ENCODE measurements around the gene NR2C1. TPM values are rescaled to one million over a fixed set of nuclear protein-coding genes. Genes with fewer than 3 reads are reported as not detected.
A peak's percentile ranks its signal among the peaks of the same experiment; 100 is the strongest.

The NR2C1 gene
- total RNA-seq, 1 donor from 2014 or later, result 22.1 TPM

DNA sequence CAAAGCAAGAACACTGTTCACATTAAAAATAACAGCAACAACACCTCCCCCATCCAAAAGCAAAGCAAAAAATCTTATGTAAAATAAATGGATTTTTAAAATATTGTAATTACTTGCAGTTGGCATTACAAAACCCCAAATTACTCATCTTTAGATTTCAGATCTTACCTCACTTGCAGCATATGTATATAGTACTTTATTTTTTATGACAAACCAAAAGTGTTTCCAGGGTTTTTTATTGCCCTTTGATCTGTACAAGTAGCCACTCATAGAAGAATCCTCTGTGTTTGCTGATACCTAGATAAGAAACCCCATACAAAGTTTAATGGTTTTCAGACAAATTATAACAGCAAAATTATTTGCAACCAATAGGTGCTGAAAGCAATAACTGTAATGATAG lies 12.2 kb upstream of the NR2C1 start:
- no peak for DNase-seq (ENCODE audit: low spot score)

DNA sequence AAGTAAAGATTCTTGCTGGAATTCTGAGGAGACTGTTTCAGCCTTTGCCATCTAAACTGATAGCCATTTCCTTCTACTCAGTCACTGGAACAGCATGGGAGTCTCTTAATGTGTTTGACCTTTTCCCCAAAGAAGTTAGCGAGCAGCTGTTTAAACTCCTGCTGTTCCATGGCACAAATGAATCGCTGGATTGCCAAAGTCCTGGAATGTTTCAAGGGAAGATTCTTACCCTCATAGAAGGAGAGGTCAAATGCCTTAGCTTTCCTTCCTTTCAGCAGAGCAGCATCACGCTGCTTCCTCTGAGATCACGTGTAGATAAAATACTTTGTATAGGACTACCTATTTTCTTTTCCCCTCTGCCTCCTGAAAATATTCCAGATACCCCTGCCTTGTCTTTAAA lies 10.5 kb upstream of the NR2C1 start:
- DNase-seq (ENCODE audit: low spot score), result peak; percentile 85

DNA sequence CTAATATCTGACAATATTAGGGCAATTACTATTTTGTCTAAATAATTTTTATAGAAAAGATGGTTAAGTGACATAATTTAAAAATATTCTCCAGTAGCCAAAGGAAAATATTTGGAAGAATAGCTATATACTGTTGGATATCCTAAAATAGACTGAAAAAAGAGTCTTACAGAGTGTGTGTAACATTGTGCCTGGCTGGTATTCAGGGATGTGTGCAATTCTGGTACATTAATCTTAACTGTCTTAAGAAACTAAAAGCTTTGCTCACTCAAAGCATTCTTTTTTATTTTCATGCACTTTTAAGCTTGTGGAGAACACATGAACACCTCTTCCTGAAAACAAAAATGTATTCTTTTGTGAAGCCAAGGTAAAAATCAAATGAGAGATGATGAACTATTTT lies 10.1 kb upstream of the NR2C1 start:
- DNase-seq (ENCODE audit: low spot score), result peak; percentile 65

DNA sequence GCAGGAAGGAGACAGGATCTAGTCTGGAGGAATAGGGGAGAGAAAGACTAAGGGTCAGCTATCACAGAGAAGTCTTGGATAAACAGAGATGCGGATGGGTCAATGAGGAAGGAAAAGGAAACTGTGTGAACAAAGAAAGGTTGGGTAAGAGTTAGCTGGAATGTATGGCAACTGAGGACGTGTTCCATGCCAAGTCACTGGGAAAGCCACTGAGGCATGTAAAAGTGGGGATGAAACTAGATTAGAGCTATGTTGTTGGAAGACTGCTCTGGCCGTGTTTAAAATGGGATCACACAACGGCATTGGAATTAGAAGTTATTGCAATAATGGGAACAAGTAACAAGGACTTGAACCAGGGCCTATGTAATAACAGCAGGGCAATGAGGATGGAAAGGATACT lies 3.9 kb upstream of the NR2C1 start:
- DNase-seq (ENCODE audit: low spot score), result no peak

DNA sequence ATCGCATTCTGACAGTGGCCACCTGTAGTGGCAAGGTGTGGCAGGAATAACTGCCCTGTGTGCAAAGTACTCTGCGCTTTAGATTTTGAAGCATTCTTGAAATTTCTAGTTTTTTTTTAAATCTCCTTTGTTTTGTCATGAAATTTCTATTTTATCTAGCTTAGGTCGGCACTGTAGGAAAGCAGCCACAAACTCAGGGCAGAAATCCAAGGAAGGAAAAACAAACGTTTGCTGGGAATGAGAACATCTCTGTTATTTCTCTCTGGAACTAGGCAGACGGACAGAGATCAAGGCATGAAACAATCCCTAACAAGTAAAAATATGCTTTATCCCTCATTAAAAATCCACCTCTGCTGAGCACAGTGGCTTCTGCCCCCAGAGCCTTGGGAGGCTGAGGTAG lies 1.3 kb upstream of the NR2C1 start:
- DNase-seq (ENCODE audit: low spot score), result peak; percentile 42

DNA sequence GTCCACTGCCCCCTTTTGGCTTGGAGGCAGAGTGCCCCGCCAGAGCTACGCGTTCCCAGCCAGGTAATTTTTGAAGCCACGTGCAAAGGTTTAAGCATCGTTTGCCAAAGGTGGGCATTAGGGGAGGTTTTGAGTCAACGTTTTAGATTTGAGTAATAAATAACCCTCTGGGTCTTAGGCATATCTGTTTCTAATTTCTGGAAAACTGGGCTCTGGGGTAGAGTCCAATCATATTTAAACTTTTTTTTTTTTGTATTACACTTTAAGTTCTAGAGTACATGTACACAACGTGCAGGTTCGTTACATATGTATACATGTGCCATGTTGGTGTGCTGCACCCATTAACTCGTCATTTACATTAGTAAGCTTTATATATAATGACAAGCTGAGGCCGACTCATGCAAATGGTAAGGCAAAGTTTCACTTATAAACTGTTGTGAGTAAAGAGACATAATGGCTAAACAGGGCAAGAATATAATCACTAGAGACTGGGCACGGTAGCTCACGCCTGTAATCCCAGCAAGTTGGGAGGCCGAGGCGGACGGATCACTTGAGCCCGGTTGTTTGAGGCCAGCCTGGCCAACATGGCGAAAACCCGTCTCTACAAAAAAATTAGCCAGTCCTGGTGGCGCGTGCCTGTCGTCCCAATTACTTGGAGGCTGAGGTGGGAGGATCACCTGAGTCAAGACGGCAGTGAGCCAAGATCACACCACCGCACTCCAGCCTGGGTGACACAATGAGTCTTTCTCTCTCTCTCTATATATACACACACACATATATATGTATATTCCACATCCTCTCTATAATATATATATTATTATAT lies 491 bp upstream of the NR2C1 start:
- DNase-seq (ENCODE audit: low spot score), result no peak

DNA sequence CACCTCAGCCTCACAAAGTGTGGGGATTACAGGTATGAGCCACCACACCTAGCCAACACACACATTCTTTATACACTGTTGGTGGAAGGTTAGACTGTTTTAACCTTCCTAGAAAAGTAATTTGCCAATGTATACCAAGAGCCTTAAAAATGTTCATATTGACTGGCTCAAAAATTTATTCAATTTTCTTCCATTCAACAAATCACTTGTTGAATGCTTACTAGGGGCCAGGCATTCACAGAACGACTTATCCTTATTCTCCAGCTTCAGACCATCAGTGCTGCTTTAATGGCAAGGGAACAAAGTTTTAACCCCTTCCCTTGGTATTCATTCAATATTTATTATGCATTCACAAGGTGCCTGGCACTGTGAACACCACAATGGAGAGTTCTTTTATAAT lies 3.0 kb downstream of the NR2C1 start:
- no peak for DNase-seq (ENCODE audit: low spot score)

DNA sequence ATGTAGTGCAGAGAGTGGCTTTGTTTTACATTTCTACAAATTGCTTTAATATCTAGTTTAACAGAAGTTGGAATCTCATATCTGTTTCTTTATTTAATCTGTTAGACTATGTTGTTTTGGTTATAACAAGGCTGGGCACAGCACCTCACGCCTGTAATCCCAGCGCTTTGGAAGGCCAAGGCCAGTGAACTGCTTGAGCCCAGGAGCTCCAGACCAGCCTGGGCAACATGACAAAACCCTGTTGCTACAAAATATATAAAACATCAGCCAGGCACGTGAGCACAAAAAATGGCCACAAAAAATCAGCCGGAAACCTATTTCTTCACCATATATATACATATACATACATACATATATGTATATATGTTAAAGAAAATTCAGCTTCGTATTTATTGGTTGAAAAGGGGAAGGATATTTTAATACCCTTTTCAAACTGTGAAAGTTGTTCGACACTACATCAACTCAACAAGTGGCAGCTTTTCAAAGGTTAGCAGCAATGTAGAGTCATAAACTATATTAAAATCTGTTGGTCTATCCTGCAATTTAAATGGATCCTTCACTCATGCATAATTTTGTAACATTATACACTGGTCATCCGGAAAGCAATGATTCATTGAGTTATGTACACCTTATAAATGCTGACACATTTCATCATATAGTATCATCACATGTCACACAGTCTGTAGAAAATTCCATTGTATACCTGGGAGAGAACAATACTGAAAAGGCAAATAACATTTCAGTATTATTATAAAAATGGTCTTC lies 7.1 kb downstream of the NR2C1 start:
- DNase-seq (ENCODE audit: low spot score), result no peak

DNA sequence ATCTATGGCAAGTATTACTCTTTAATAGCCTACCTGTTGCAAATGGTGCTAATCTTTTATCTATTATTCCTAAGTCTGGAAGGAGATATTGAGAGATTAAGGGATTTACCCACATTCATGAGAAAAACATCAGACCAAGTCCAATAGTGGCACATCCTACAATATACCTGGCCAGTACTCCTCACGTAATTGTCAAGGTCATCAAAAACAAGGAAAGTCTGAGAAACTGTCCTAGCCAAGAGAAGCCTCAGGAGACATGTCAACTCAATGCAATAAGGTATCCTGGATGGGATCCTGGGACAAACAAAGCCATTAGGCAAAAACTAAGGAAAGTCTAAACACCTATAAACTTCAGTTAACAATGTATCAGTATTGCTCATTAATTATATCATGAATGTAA lies 12.5 kb downstream of the NR2C1 start:
- DNase-seq (ENCODE audit: low spot score), result no peak

DNA sequence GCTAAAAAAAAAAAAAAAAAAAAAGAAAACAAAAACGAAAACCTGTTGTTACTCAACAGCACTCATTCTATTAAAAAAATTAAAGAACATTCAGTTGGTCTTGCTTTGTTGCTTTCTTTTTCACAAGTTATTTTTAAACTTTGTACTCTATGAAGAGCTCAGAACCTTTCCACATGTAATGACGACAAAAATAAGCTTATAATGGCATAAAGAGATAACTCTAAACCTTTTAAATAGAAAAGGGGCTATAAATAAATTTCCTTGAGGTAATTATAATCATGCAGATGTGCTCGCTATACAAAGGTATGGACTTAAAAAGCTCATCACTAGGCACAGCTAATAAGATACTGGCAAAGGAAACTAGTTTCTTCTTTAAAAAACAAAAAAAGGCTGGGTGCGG lies 13.4 kb downstream of the NR2C1 start:
- DNase-seq (ENCODE audit: low spot score), result no peak

DNA sequence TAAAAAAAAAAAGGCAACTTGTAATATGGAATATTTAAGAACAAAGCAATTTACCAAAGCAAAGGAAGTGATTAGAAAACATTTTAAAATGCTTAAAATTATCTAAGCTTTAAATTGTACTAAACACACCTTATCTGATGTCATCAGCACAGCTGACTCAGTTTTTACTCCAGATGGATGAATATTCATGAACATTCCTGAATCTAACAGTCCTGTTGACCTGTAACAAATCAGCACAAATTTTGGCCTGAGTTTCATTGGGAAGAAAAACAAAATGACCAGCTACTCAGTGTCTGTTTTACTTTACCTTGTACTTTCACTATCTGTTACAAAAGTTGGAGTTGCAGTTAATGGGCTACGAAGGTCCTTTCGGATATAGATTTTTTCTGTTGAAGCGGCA lies 16.0 kb downstream of the NR2C1 start:
- no peak for DNase-seq (ENCODE audit: low spot score)

DNA sequence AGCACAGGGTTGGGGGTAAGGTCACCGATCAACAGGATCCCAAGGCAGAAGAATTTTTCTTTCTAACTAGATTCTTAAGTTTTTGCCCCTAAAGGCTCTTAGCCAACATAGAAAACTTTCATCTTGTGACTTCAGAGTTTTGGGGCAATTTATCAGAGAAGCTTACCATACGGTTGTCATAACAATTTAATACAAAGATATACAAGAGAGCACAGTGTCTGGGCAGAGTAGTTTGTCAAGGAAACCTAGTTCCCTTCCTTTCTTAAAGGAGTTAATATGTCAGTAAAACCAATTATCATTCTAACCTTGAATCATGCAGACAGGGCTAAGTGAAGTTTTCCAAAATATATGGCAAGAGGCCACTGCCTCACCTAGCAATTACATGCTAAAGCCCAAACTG lies 18.4 kb downstream of the NR2C1 start:
- DNase-seq (ENCODE audit: low spot score), result no peak

DNA sequence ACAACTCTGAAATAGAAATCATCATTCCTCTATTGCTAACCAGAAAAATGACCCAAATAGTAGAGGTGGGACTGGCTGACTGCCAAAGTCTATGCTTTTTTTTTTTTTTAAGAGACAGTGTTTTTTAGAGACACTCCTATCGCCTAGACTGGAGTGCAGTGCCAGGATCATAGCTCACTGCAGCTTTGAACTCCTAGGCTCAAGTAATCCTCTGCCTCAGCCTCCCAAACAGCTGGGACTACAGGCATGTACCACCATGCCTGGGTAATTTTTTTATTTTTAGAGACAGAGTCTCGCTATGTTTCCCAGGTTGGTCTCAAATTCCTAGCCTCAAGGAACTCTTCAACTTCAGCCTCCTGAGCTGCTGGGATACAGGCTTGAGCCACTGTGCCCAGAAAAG lies 19.2 kb downstream of the NR2C1 start:
- peak; percentile 20 for DNase-seq (ENCODE audit: low spot score)

DNA sequence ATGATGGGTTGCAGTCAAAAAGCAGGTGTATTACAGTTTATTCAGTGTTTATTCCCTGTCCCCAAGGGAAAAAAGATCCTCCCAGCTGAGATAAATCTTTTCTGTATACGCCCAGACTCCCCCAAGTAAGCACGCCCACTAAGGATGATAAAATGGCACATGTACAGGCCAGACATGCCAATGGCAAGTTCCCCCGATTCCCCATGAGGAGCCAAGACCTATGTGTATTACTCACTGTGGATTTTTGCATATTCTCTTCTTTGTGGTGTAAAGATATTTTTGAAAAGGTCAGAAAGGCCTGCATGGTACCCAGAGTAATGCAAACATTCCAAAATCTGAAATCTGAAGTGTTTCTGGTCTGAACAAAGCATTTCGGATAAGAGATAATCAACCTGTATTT lies 22.2 kb downstream of the NR2C1 start:
- DNase-seq (ENCODE audit: low spot score), result no peak

DNA sequence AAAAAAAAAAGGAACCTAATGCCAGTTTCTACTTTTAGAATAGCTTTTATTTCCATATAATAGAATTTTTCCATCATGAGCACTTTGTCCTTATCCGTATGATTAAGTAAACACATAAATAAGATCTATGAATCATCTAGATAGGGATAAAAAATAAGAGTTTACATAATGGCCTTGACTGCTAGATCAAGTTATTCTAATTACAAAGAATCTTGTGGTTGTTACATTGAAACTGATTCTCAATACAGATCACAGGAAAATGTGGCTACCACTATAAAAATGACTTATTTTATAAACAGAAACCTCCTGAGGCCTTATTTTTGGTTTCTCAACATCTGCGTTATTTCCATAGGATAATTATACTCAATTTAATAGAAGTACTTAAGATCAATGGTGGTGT lies 35.5 kb downstream of the NR2C1 start:
- no peak for DNase-seq (ENCODE audit: low spot score)

DNA sequence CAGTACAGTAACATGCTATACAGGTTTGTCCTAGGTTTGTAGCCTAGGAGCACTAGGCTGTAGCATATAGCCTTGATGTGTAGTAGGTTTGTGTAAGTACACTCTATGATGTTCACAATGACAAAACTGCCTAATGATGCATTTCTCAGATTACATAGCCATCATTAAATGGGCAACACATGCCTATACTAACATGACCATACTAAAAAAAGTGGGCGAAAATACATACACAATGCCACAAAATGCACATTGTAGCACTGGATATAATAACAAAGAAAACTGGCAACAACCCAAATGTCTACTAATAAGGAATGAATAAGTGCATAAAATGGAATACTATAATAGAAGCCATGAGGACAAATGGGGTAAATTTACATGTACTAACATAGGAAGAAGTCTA lies 38.7 kb downstream of the NR2C1 start:
- DNase-seq (ENCODE audit: low spot score), result no peak

DNA sequence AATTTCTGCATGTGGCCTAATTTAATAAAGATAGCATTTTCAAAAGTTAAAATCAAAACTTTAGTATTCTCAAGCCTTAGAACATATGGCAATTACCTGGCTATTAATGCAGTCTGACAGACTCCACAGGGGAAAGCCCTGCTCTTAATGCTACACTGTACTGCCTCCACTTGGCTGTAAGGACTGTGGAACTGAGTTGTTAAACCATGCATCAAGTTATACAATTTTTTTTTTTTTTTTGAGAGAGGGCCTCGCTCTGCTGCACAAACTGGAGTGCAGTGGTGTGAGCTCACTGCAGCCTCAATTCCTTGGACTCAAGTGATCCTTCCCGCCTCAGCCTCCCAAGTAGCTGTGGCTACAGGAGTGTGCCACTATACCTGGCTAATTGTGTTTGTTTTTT lies 50.9 kb downstream of the NR2C1 start:
- DNase-seq (ENCODE audit: low spot score), result no peak

DNA sequence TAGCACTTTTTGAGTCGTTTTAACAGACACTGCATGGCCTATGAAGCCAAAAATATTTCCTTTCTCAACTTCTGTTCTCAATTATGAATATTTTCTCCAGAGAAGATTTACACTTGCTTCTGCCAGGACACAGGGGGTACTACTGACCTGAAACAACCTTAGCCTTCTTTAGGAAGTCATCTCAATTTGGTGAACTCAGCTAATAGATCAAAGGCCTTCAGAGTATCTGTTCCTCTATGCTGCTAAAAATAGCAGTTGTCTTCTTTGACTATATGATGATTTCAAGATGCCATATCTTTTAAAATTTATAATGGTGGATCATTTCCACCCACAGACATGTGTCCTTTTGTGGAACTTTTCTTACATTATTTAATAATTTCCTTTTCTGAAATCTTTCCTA lies 55.9 kb downstream of the NR2C1 start:
- DNase-seq (ENCODE audit: low spot score), result no peak

DNA sequence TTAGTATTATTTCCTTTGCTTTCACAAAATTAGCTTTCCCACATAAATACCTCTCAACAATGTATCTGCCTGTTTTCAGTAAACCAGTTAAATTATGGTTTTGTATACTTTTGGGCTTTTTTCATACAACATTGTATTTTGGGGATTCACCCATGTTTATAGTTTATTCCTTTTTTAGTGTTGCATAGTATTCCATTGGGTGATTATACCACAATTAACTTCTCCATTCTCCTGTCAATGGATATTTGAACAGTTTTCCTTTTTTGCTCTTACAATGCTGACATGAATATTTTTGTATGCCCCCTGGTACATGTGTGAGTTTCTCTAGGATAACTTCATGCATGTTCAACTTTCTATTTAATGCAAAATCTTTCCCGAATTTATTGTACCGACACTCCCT lies 57.3 kb downstream of the NR2C1 start:
- DNase-seq (ENCODE audit: low spot score), result no peak

DNA sequence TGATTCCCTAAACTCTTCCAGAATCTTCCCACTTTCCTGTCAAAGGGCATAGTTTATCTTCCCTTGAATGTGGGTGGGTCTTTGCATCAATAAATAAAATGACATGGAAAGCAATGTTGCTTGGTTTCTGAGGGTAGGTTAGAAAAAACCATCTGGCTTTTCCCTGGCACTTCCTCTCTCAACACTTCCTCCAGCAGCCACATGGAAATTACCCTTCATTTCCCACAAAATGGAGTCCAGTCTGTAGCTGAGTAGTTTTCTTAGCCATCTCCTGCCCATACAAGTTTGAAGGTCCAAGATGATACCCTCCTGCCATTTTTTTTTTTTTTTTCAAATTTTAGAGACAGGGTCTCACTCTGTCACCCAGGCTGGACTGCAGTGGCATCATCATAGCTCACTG lies 58.9 kb downstream of the NR2C1 start:
- no peak for DNase-seq (ENCODE audit: low spot score)

DNA sequence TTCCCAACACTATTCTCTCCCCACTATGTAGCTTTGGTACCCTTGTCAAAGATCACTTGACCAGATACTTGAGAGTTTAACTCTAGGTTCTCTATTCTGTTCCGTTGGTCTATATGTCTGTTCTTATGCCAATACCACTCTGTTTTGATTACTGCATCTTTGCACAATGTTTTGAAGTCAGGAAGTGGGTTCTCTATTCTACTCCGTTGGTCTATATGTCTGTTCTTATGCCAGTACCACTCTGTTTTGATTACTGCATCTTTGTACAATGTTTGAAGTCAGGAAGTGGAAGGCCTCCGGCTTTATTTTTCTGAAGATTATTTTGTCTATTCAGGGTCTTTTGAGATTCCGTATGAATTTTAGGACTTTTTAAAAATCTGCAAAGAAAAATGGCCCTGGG lies 67.2 kb downstream of the NR2C1 start:
- no peak for DNase-seq (ENCODE audit: low spot score)

DNA sequence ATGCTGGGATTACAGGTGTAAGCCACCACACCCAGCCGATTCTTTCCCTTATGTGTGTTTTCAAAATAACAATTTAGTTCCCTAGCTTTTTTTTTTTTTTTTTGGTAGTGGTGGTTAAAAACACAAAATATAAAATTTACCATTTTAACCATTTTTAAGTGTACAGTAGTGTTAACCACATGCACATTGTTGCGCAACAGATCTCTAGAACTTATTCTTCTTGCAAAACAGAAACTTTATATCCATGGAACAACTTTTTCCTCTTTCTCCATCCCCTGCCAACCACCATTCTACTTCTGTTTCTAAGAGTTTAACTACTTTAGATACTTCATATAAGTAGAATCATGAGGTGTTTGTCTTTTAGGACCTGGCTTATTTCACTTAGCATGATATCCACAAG lies 68.8 kb downstream of the NR2C1 start:
- no peak for DNase-seq (ENCODE audit: low spot score)

DNA sequence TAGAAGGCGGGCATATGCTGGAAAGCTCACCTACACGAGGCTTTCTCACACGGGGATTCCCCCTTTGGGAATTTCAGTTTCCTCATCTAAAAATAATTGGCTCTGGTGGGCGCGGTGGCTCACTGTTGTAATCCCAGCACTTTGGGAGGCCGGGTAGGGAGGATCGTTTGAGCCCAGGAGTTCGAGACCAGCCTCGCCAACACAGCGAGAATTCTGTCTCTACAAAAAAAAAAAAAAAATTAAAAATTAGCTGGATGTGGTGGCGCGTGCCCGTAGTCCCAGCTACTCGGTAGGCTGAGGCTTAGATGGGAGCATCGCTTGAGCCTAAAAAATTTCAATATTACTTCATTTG lies 69.5 kb downstream of the NR2C1 start:
- no peak for DNase-seq (ENCODE audit: low spot score)

Data from umbilical cord (tissue), 2 donors.